ENCODE data around the gene TDO2.

The TDO2 gene

GRCh38 chr4:155950461-155950860 lies 47.0 kb downstream of the TDO2 start:
- no peaks in the 10 kb centered on the region for H3K27me3 ChIP-seq (ENCODE audit: control insufficient read depth in 1 of 2, insufficient read depth in 2 of 2, low read length in 2 of 2)
- no peaks in the 10 kb centered on the region for H3K36me3 ChIP-seq (ENCODE audit: control insufficient read depth in 1 of 2, insufficient read depth in 2 of 2, low read length in 2 of 2)
- no peak overlapping the region for H3K9ac ChIP-seq (ENCODE audit: low read depth in 1 of 2, low read length in 2 of 2)

GRCh38 chr4:155952501-155952901 lies 49.0 kb downstream of the TDO2 start:
- Histone ChIP-seq H3K9me3 (ENCODE audit: control insufficient read depth in 1 of 2, low read length in 2 of 2) (no peaks in the 10 kb centered on the region), H3K36me3 (ENCODE audit: control insufficient read depth in 1 of 2, insufficient read depth in 2 of 2, low read length in 2 of 2) (no peaks in the 10 kb centered on the region), H3K4me3 (ENCODE audit: low read depth in 1 of 2, low read length in 2 of 2) (peak overlapping the region; percentile 46 to 97), H3K4me1 (ENCODE audit: control insufficient read depth in 1 of 2, insufficient read depth in 2 of 2, low read length in 2 of 2) (peaks cover 10 to 14% of the 10 kb centered on the region in 2 donors), H3K27me3 (ENCODE audit: control insufficient read depth in 1 of 2, insufficient read depth in 2 of 2, low read length in 2 of 2) (no peaks in the 10 kb centered on the region), H3K9ac (ENCODE audit: low read depth in 1 of 2, low read length in 2 of 2) (peak overlapping the region in 1 of 2 donors; percentile 45), H3K27ac (ENCODE audit: low read depth, low read length) (no peak overlapping the region)

More at GRCh38 chr4:155950461-155950860, 47.0 kb downstream of the TDO2 start:
- Histone ChIP-seq H3K27ac (ENCODE audit: low read depth, low read length) (no peak overlapping the region), H3K4me1 (ENCODE audit: control insufficient read depth in 1 of 2, insufficient read depth in 2 of 2, low read length in 2 of 2) (peaks cover 10 to 14% of the 10 kb centered on the region in 2 donors), H3K9me3 (ENCODE audit: control insufficient read depth in 1 of 2, low read length in 2 of 2) (no peaks in the 10 kb centered on the region), H3K4me3 (ENCODE audit: low read depth in 1 of 2, low read length in 2 of 2) (no peak overlapping the region)

- no peaks in the 10 kb centered on the region for H3K9me3 ChIP-seq (ENCODE audit: control insufficient read depth in 1 of 2, low read length in 2 of 2)
- H3K4me3 ChIP-seq (ENCODE audit: low read depth in 1 of 2, low read length in 2 of 2), result peak within 1 kb of the TSS; percentile 97 to 98
- no peaks in the 10 kb centered on the region for H3K36me3 ChIP-seq (ENCODE audit: control insufficient read depth in 1 of 2, insufficient read depth in 2 of 2, low read length in 2 of 2)
- no peaks in the 10 kb centered on the region for H3K27me3 ChIP-seq (ENCODE audit: control insufficient read depth in 1 of 2, insufficient read depth in 2 of 2, low read length in 2 of 2)
- H3K9ac ChIP-seq (ENCODE audit: low read depth in 1 of 2, low read length in 2 of 2), result peak within 1 kb of the TSS; percentile 85 to 98
- peaks cover 10 to 14% of the 10 kb centered on the region in 2 donors for H3K4me1 ChIP-seq (ENCODE audit: control insufficient read depth in 1 of 2, insufficient read depth in 2 of 2, low read length in 2 of 2)
- peak within 1 kb of the TSS; percentile 95 for H3K27ac ChIP-seq (ENCODE audit: low read depth, low read length)
Observed at GRCh38 chr4:155953151-155954117, 49.9 kb downstream of the TDO2 start, which contains the start of gene CTSO. Gene CTSO (minus strand): TSS chr4:155953866. CDS start chr4:155953847, 19 bp downstream.

GRCh38 chr4:155954118-155954685 lies 50.7 kb downstream of the TDO2 start:
- Histone ChIP-seq H3K9ac (ENCODE audit: low read depth in 1 of 2, low read length in 2 of 2) (peak overlapping the region; percentile 85 to 98), H3K27ac (ENCODE audit: low read depth, low read length) (no peak overlapping the region), H3K4me3 (ENCODE audit: low read depth in 1 of 2, low read length in 2 of 2) (peak overlapping the region; percentile 97 to 98)

GRCh38 chr4:155954939-155955338 lies 51.4 kb downstream of the TDO2 start:
- no peak overlapping the region for H3K27ac ChIP-seq (ENCODE audit: low read depth, low read length)

More at GRCh38 chr4:155954118-155954685, 50.7 kb downstream of the TDO2 start:
- H3K4me1 ChIP-seq (ENCODE audit: control insufficient read depth in 1 of 2, insufficient read depth in 2 of 2, low read length in 2 of 2), result peaks cover 10 to 14% of the 10 kb centered on the region in 2 donors
- H3K9me3 ChIP-seq (ENCODE audit: control insufficient read depth in 1 of 2, low read length in 2 of 2), result no peaks in the 10 kb centered on the region
- no peaks in the 10 kb centered on the region for H3K27me3 ChIP-seq (ENCODE audit: control insufficient read depth in 1 of 2, insufficient read depth in 2 of 2, low read length in 2 of 2)
- H3K36me3 ChIP-seq (ENCODE audit: control insufficient read depth in 1 of 2, insufficient read depth in 2 of 2, low read length in 2 of 2), result no peaks in the 10 kb centered on the region

GRCh38 chr4:155956461-155956860 lies 53.0 kb downstream of the TDO2 start:
- H3K9me3 ChIP-seq (ENCODE audit: control insufficient read depth in 1 of 2, low read length in 2 of 2), result no peaks in the 10 kb centered on the region
- H3K36me3 ChIP-seq (ENCODE audit: control insufficient read depth in 1 of 2, insufficient read depth in 2 of 2, low read length in 2 of 2), result no peaks in the 10 kb centered on the region
- no peak overlapping the region for H3K9ac ChIP-seq (ENCODE audit: low read depth in 1 of 2, low read length in 2 of 2)
- H3K27ac ChIP-seq (ENCODE audit: low read depth, low read length), result no peak overlapping the region
- peaks cover 10 to 14% of the 10 kb centered on the region in 2 donors for H3K4me1 ChIP-seq (ENCODE audit: control insufficient read depth in 1 of 2, insufficient read depth in 2 of 2, low read length in 2 of 2)
- H3K4me3 ChIP-seq (ENCODE audit: low read depth in 1 of 2, low read length in 2 of 2), result no peak overlapping the region
- H3K27me3 ChIP-seq (ENCODE audit: control insufficient read depth in 1 of 2, insufficient read depth in 2 of 2, low read length in 2 of 2), result no peaks in the 10 kb centered on the region

More at GRCh38 chr4:155954939-155955338, 51.4 kb downstream of the TDO2 start:
- Histone ChIP-seq H3K9ac (ENCODE audit: low read depth in 1 of 2, low read length in 2 of 2) (no peak overlapping the region), H3K9me3 (ENCODE audit: control insufficient read depth in 1 of 2, low read length in 2 of 2) (no peaks in the 10 kb centered on the region), H3K4me3 (ENCODE audit: low read depth in 1 of 2, low read length in 2 of 2) (no peak overlapping the region), H3K27me3 (ENCODE audit: control insufficient read depth in 1 of 2, insufficient read depth in 2 of 2, low read length in 2 of 2) (no peaks in the 10 kb centered on the region), H3K4me1 (ENCODE audit: control insufficient read depth in 1 of 2, insufficient read depth in 2 of 2, low read length in 2 of 2) (peaks cover 10 to 14% of the 10 kb centered on the region in 2 donors), H3K36me3 (ENCODE audit: control insufficient read depth in 1 of 2, insufficient read depth in 2 of 2, low read length in 2 of 2) (no peaks in the 10 kb centered on the region)

- Histone ChIP-seq H3K27ac (ENCODE audit: low read depth, low read length) (no peak overlapping the region), H3K36me3 (ENCODE audit: control insufficient read depth in 1 of 2, insufficient read depth in 2 of 2, low read length in 2 of 2) (no peaks in the 10 kb centered on the region), H3K4me3 (ENCODE audit: low read depth in 1 of 2, low read length in 2 of 2) (no peak overlapping the region), H3K9me3 (ENCODE audit: control insufficient read depth in 1 of 2, low read length in 2 of 2) (no peaks in the 10 kb centered on the region), H3K9ac (ENCODE audit: low read depth in 1 of 2, low read length in 2 of 2) (no peak overlapping the region), H3K4me1 (ENCODE audit: control insufficient read depth in 1 of 2, insufficient read depth in 2 of 2, low read length in 2 of 2) (peaks cover 3 to 6% of the 10 kb centered on the region in 2 donors), H3K27me3 (ENCODE audit: control insufficient read depth in 1 of 2, insufficient read depth in 2 of 2, low read length in 2 of 2) (no peaks in the 10 kb centered on the region)
Observed at GRCh38 chr4:155959417-155959816, 55.9 kb downstream of the TDO2 start.

- Histone ChIP-seq H3K36me3 (ENCODE audit: control insufficient read depth in 1 of 2, insufficient read depth in 2 of 2, low read length in 2 of 2) (no peaks in the 10 kb centered on the region), H3K4me3 (ENCODE audit: low read depth in 1 of 2, low read length in 2 of 2) (no peak overlapping the region), H3K9me3 (ENCODE audit: control insufficient read depth in 1 of 2, low read length in 2 of 2) (no peaks in the 10 kb centered on the region), H3K4me1 (ENCODE audit: control insufficient read depth in 1 of 2, insufficient read depth in 2 of 2, low read length in 2 of 2) (no peaks in the 10 kb centered on the region), H3K9ac (ENCODE audit: low read depth in 1 of 2, low read length in 2 of 2) (no peak overlapping the region), H3K27ac (ENCODE audit: low read depth, low read length) (no peak overlapping the region), H3K27me3 (ENCODE audit: control insufficient read depth in 1 of 2, insufficient read depth in 2 of 2, low read length in 2 of 2) (no peaks in the 10 kb centered on the region)
Observed at GRCh38 chr4:155960522-155960921, 57.0 kb downstream of the TDO2 start.

- H3K4me1 ChIP-seq (ENCODE audit: control insufficient read depth in 1 of 2, insufficient read depth in 2 of 2, low read length in 2 of 2), result no peaks in the 10 kb centered on the region
- H3K9ac ChIP-seq (ENCODE audit: low read depth in 1 of 2, low read length in 2 of 2), result no peak overlapping the region
- H3K4me3 ChIP-seq (ENCODE audit: low read depth in 1 of 2, low read length in 2 of 2), result no peak overlapping the region
- H3K27ac ChIP-seq (ENCODE audit: low read depth, low read length), result no peak overlapping the region
- no peaks in the 10 kb centered on the region for H3K9me3 ChIP-seq (ENCODE audit: control insufficient read depth in 1 of 2, low read length in 2 of 2)
- no peaks in the 10 kb centered on the region for H3K36me3 ChIP-seq (ENCODE audit: control insufficient read depth in 1 of 2, insufficient read depth in 2 of 2, low read length in 2 of 2)
- H3K27me3 ChIP-seq (ENCODE audit: control insufficient read depth in 1 of 2, insufficient read depth in 2 of 2, low read length in 2 of 2), result no peaks in the 10 kb centered on the region
Observed at GRCh38 chr4:155961575-155961974, 58.1 kb downstream of the TDO2 start.

GRCh38 chr4:155962767-155963166 lies 59.3 kb downstream of the TDO2 start:
- H3K36me3 ChIP-seq (ENCODE audit: control insufficient read depth in 1 of 2, insufficient read depth in 2 of 2, low read length in 2 of 2), result no peaks in the 10 kb centered on the region
- H3K4me1 ChIP-seq (ENCODE audit: control insufficient read depth in 1 of 2, insufficient read depth in 2 of 2, low read length in 2 of 2), result no peaks in the 10 kb centered on the region
- no peaks in the 10 kb centered on the region for H3K27me3 ChIP-seq (ENCODE audit: control insufficient read depth in 1 of 2, insufficient read depth in 2 of 2, low read length in 2 of 2)
- no peak overlapping the region for H3K4me3 ChIP-seq (ENCODE audit: low read depth in 1 of 2, low read length in 2 of 2)
- no peaks in the 10 kb centered on the region for H3K9me3 ChIP-seq (ENCODE audit: control insufficient read depth in 1 of 2, low read length in 2 of 2)
- H3K9ac ChIP-seq (ENCODE audit: low read depth in 1 of 2, low read length in 2 of 2), result no peak overlapping the region
- no peak overlapping the region for H3K27ac ChIP-seq (ENCODE audit: low read depth, low read length)

All from duodenal mucosa (tissue), 2 donors.